H9 (cell line): Measurements from ENCODE around the gene HIP1. TPM values are rescaled to one million over a fixed set of nuclear protein-coding genes. Genes with fewer than 3 reads are reported as not detected.

Experiments used
- DNase-seq: peaks from one replicate; pipeline ENCODE4 v3.0.0-alpha.2; 2017
- H2AFZ ChIP-seq: one replicate; pipeline ENCODE4 v1.6.1; 2013; ENCODE audit warnings: mild to moderate bottlenecking, low read length, control low read depth, moderate library complexity
- H2AK5ac ChIP-seq: 2 replicates; pipeline ENCODE4 v1.6.1; 2013; ENCODE audit warnings: low read length, control low read depth, mixed read lengths; ENCODE audit not compliant: insufficient read length
- H2BK120ac ChIP-seq: one replicate; pipeline ENCODE4 v1.6.1; 2013; ENCODE audit warnings: low read depth, mild to moderate bottlenecking, low read length, control low read depth, inconsistent platforms; ENCODE audit not compliant: poor library complexity, severe bottlenecking
- H2BK12ac ChIP-seq: 2 replicates; pipeline ENCODE4 v1.6.1; 2013; ENCODE audit warnings: low read length, control low read depth, mixed read lengths, low read depth; ENCODE audit not compliant: insufficient read length
- H2BK15ac ChIP-seq: 2 replicates; pipeline ENCODE4 v1.6.1; 2013; ENCODE audit warnings: low read depth, low read length, control low read depth
- H2BK20ac ChIP-seq: one replicate; pipeline ENCODE4 v1.6.1; 2013; ENCODE audit warnings: low read depth, mild to moderate bottlenecking, low read length, control low read depth, inconsistent platforms; ENCODE audit not compliant: poor library complexity, severe bottlenecking
- H2BK5ac ChIP-seq: 2 replicates; pipeline ENCODE4 v1.6.1; 2013; ENCODE audit warnings: low read length, control low read depth, mixed read lengths; ENCODE audit not compliant: insufficient read length
- H3K14ac ChIP-seq: 2 replicates; pipeline ENCODE4 v1.6.1; 2013; ENCODE audit warnings: low read length, control low read depth; ENCODE audit not compliant: insufficient read depth
- H3K18ac ChIP-seq: 2 replicates; pipeline ENCODE4 v1.6.1; 2013; ENCODE audit warnings: low read depth, mild to moderate bottlenecking, mixed read lengths, low read length, control low read depth; ENCODE audit not compliant: insufficient read length
- H3K23ac ChIP-seq: 2 replicates; pipeline ENCODE4 v1.6.1; 2013; ENCODE audit warnings: low read length, control low read depth, mixed read lengths, low read depth; ENCODE audit not compliant: insufficient read length
- H3K23me2 ChIP-seq: 2 replicates; pipeline ENCODE4 v1.6.1; 2013; ENCODE audit warnings: low read depth, mild to moderate bottlenecking, mixed read lengths, low read length, control low read depth; ENCODE audit not compliant: insufficient read length, poor library complexity, severe bottlenecking
- H3K27ac ChIP-seq: 2 replicates; pipeline ENCODE4 v1.5.1; 2013; ENCODE audit warnings: low read length, control low read depth, mixed read lengths, low read depth; ENCODE audit not compliant: insufficient read length
- H3K27me3 ChIP-seq: 2 replicates; pipeline ENCODE4 v1.6.1; 2013; ENCODE audit warnings: low read length, control low read depth, inconsistent platforms; ENCODE audit not compliant: insufficient read depth
- H3K4ac ChIP-seq: 2 replicates; pipeline ENCODE4 v1.6.1; 2013; ENCODE audit warnings: low read depth, mild to moderate bottlenecking, control low read depth, inconsistent platforms, low read length, moderate library complexity
- H3K4me1 ChIP-seq: 2 replicates; pipeline ENCODE4 v1.6.1; 2013; ENCODE audit warnings: low read length, control low read depth, inconsistent platforms; ENCODE audit not compliant: insufficient read depth
- H3K4me2 ChIP-seq: 2 replicates; pipeline ENCODE4 v1.6.1; 2013; ENCODE audit warnings: low read length, control low read depth, mixed read lengths; ENCODE audit not compliant: insufficient read length, insufficient read depth
- H3K56ac ChIP-seq: 2 replicates; pipeline ENCODE4 v1.6.1; 2013; ENCODE audit warnings: low read depth, mild to moderate bottlenecking, mixed read lengths, low read length, control low read depth; ENCODE audit not compliant: insufficient read length
- H3K79me1 ChIP-seq: 2 replicates; pipeline ENCODE4 v1.6.1; 2013; ENCODE audit warnings: low read depth, mild to moderate bottlenecking, moderate library complexity, low read length, control low read depth, inconsistent platforms; ENCODE audit not compliant: insufficient read depth, poor library complexity, severe bottlenecking
- H3K79me2 ChIP-seq: 2 replicates; pipeline ENCODE4 v1.6.1; 2013; ENCODE audit warnings: low read length, control low read depth, inconsistent platforms; ENCODE audit not compliant: insufficient read depth
- H3K9ac ChIP-seq: 2 replicates; pipeline ENCODE4 v1.6.1; 2013; ENCODE audit warnings: low read length, control low read depth, mixed read lengths; ENCODE audit not compliant: insufficient read length; ENCODE audit errors: extremely low read depth
- H3K9me3 ChIP-seq: one replicate; pipeline ENCODE4 v1.6.1; 2013; ENCODE audit warnings: low read depth, low read length, inconsistent platforms; ENCODE audit not compliant: control insufficient read depth
- H3T11ph ChIP-seq: one replicate; pipeline ENCODE4 v1.6.1; 2013; ENCODE audit warnings: mild to moderate bottlenecking, low read length, control low read depth, inconsistent platforms
- H4K20me1 ChIP-seq: one replicate; pipeline ENCODE4 v1.6.1; 2013; ENCODE audit not compliant: control insufficient read depth, insufficient read length, insufficient read depth
- H4K5ac ChIP-seq: 2 replicates; pipeline ENCODE4 v1.6.1; 2013; ENCODE audit warnings: low read depth, mild to moderate bottlenecking, mixed read lengths, low read length, control low read depth; ENCODE audit not compliant: insufficient read length
- H4K8ac ChIP-seq: replicated peaks from 2 replicates; pipeline ENCODE4 v1.6.1; 2013; ENCODE audit warnings: low read length, control low read depth, mixed read lengths, low read depth; ENCODE audit not compliant: insufficient read length
- H4K91ac ChIP-seq: 2 replicates; pipeline ENCODE4 v1.6.1; 2013; ENCODE audit warnings: low read depth, mild to moderate bottlenecking, moderate library complexity, mixed read lengths, low read length, control low read depth; ENCODE audit not compliant: insufficient read length
- H3K27ac Mint-ChIP-seq, 3 experiments: 2 replicates in 2 of 3; 3 replicates in 1 of 3; pipeline ENCODE4 v1.8.0; 2020 to 2021; ENCODE audit warnings: mixed read lengths in 3 of 3, mild to moderate bottlenecking in 1 of 3, moderate library complexity in 1 of 3
- H3K27me3 Mint-ChIP-seq: 2 replicates; pipeline ENCODE4 v1.8.0; 2021; ENCODE audit warnings: low read depth, mild to moderate bottlenecking, moderate library complexity, mixed read lengths
- H3K36me3 Mint-ChIP-seq, 3 experiments: 2 replicates in 2 of 3; 3 replicates in 1 of 3; pipeline ENCODE4 v1.8.0; 2020 to 2021; ENCODE audit warnings: low read depth in 3 of 3, mixed read lengths in 3 of 3; ENCODE audit not compliant: insufficient read depth in 1 of 3
- H3K4me1 Mint-ChIP-seq, 2 experiments: 2 replicates each; pipeline ENCODE4 v1.8.0; 2020; ENCODE audit warnings: mixed read lengths in 2 of 2
- H3K4me3 Mint-ChIP-seq, 2 experiments: 2 replicates in 1 of 2; 3 replicates in 1 of 2; pipeline ENCODE4 v1.8.0; 2020 to 2021; ENCODE audit warnings: mild to moderate bottlenecking in 2 of 2, mixed read lengths in 2 of 2, moderate library complexity in 1 of 2
- H3K9me3 Mint-ChIP-seq, 2 experiments: 2 replicates in 1 of 2; 3 replicates in 1 of 2; pipeline ENCODE4 v1.8.0; 2020; ENCODE audit warnings: mild to moderate bottlenecking in 2 of 2, mixed read lengths in 2 of 2, moderate library complexity in 1 of 2
- WGBS: extraction: QIAGEN DNeasy Blood & Tissue Kit; methylation state at CpG from one replicate; pipeline ENCODE4 v1.1.7; 2013; ENCODE audit warnings: missing lambda C conversion rate, low lambda C conversion rate, mixed read lengths; ENCODE audit not compliant: insufficient read length; ENCODE audit errors: extremely low coverage; 5-methylcytosine and 5-hydroxymethylcytosine counted together
- total RNA-seq: library from RNA; stranded (reverse); gene quantifications from 2 replicates; pipeline ENCODE4 v1.2.1, GENCODE V29; 2021
- TF ChIP-seq, protein P1 (sequence below): fragments of 200-600 bp; sonication (generic); conservative IDR thresholded peaks from 3 replicates; pipeline ENCODE4 v1.8.0; 2021; ENCODE audit warnings: antibody characterized with exemption, mild to moderate bottlenecking

The HIP1 gene
- total RNA-seq, 1 experiment from 2014 or later = 87.5 TPM

DNA sequence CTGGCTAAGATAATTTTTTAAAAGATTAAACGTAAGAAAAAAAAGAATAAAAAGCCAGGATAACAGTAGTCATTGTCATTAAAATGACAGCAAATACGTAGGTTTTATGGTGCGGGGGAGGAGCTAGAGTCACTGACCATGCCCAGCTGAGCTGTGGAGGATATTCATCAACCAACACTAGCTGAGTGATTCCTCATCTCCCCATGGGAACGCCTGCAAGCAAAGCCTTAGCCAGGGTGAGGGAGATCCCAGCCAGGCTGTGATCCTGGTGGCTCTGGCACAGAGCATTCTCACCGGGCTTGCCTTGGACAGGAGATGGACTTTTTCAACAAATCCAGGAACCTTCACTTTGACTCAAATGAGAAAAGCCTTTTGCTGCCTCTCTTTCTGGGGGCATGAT lies 94.2 kb downstream of the HIP1 start:
- H2BK120ac ChIP-seq = no peak overlapping the region
- no peak overlapping the region for H3K56ac ChIP-seq
- H3K79me1 ChIP-seq = no peaks in the 10 kb centered on the region
- H3K36me3 Mint-ChIP-seq = peaks cover 0 to 14% (median 5%) of the 10 kb centered on the region in 3 experiments; a peak in 4 of 7 replicates
- no peaks in the 10 kb centered on the region for H3K27me3 Mint-ChIP-seq
- TF ChIP-seq, protein P1, sequence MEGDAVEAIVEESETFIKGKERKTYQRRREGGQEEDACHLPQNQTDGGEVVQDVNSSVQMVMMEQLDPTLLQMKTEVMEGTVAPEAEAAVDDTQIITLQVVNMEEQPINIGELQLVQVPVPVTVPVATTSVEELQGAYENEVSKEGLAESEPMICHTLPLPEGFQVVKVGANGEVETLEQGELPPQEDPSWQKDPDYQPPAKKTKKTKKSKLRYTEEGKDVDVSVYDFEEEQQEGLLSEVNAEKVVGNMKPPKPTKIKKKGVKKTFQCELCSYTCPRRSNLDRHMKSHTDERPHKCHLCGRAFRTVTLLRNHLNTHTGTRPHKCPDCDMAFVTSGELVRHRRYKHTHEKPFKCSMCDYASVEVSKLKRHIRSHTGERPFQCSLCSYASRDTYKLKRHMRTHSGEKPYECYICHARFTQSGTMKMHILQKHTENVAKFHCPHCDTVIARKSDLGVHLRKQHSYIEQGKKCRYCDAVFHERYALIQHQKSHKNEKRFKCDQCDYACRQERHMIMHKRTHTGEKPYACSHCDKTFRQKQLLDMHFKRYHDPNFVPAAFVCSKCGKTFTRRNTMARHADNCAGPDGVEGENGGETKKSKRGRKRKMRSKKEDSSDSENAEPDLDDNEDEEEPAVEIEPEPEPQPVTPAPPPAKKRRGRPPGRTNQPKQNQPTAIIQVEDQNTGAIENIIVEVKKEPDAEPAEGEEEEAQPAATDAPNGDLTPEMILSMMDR = no peak
- no peak overlapping the region for H3K4me3 Mint-ChIP-seq
- 0 out of 2 replicates have a peak, but pooled peaks cover 2% of the 10 kb centered on the region for H3K4me1 ChIP-seq
- H4K5ac ChIP-seq = no peak overlapping the region
- H3K79me2 ChIP-seq = no peaks in the 10 kb centered on the region
- no peak overlapping the region for H3K14ac ChIP-seq
- H2BK20ac ChIP-seq = no peak overlapping the region
- no peaks in the 10 kb centered on the region for H4K20me1 ChIP-seq
- no peaks in the 10 kb centered on the region for H3K9me3 ChIP-seq
- no peak for DNase-seq
- H3K27ac ChIP-seq = no peak overlapping the region
- no peak overlapping the region for H2AFZ ChIP-seq
- no peak overlapping the region for H3K23ac ChIP-seq
- H3T11ph ChIP-seq = no peak overlapping the region
- H2BK5ac ChIP-seq = no peak overlapping the region
- H3K9ac ChIP-seq = no peak overlapping the region
- no peaks in the 10 kb centered on the region for H3K27me3 ChIP-seq
- no peak overlapping the region for H2AK5ac ChIP-seq
- H3K23me2 ChIP-seq = peaks cover 7% of the 10 kb centered on the region
- no CpG with 5 or more reads among the region's 5 CpGs for WGBS
- H2BK15ac ChIP-seq = no peak overlapping the region
- H2BK12ac ChIP-seq = no peak overlapping the region
- no peak overlapping the region for H4K91ac ChIP-seq
- peak overlapping the region; percentile 1 for H3K18ac ChIP-seq
- no peak overlapping the region for H3K4ac ChIP-seq
- no peak overlapping the region for H3K4me2 ChIP-seq
- peaks cover 19 to 27% of the 10 kb centered on the region in 2 experiments for H3K4me1 Mint-ChIP-seq
- no peak overlapping the region; a peak in 1 of 7 replicates for H3K27ac Mint-ChIP-seq
- H3K9me3 Mint-ChIP-seq = peaks cover 5 to 10% of the 10 kb centered on the region in 2 experiments; a peak in 3 of 5 replicates
- no peak overlapping the region for H4K8ac ChIP-seq
